Measurements from ENCODE around the gene RNASEH2C. TPM values are rescaled to one million over a fixed set of nuclear protein-coding genes. Genes with fewer than 3 reads are reported as not detected.

Gene RNASEH2C
- total RNA-seq, 2 donors from 2014 or later: 41.6 to 47.9 TPM

- peaks cover 42% of the 10 kb centered on the region for H3K36me3 Mint-ChIP-seq (ENCODE audit: low read depth)
- Histone ChIP-seq H3K27me3 (ENCODE audit: control insufficient read depth, insufficient read depth, low read length, poor library complexity, severe bottlenecking) (peaks cover 9% of the 10 kb centered on the region), H3K4me1 (ENCODE audit: control insufficient read depth, insufficient read depth, low read length) (no peaks in the 10 kb centered on the region), H3K36me3 (ENCODE audit: control insufficient read depth, insufficient read depth, low read length) (peaks cover 40% of the 10 kb centered on the region), H3K9me3 (ENCODE audit: control insufficient read depth, low read length) (no peaks in the 10 kb centered on the region), H3K9ac (ENCODE audit: extremely low read depth, low read length, poor library complexity, severe bottlenecking) (peak overlapping the region; percentile 64), H3K4me3 (ENCODE audit: low read length) (peak overlapping the region; percentile 89), H3K27ac (ENCODE audit: low read depth, low read length) (no peak overlapping the region)
- whole genome bisulfite sequencing, 2 experiments (ENCODE audit: insufficient coverage in 1 of 2, insufficient read length in 1 of 2): 4 to 13% methylated on average over 7 to 17 of the region's 17 CpGs
- H3K27ac Mint-ChIP-seq: peak overlapping the region; percentile 94
- no peaks in the 10 kb centered on the region for H3K9me3 Mint-ChIP-seq
- no peak for DNase-seq
- TF ChIP-seq, protein P1, sequence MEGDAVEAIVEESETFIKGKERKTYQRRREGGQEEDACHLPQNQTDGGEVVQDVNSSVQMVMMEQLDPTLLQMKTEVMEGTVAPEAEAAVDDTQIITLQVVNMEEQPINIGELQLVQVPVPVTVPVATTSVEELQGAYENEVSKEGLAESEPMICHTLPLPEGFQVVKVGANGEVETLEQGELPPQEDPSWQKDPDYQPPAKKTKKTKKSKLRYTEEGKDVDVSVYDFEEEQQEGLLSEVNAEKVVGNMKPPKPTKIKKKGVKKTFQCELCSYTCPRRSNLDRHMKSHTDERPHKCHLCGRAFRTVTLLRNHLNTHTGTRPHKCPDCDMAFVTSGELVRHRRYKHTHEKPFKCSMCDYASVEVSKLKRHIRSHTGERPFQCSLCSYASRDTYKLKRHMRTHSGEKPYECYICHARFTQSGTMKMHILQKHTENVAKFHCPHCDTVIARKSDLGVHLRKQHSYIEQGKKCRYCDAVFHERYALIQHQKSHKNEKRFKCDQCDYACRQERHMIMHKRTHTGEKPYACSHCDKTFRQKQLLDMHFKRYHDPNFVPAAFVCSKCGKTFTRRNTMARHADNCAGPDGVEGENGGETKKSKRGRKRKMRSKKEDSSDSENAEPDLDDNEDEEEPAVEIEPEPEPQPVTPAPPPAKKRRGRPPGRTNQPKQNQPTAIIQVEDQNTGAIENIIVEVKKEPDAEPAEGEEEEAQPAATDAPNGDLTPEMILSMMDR (conservative IDR thresholded peaks at IDR 0.05): peak; percentile 17
- H3K4me1 Mint-ChIP-seq: peaks cover 8% of the 10 kb centered on the region
- H3K4me3 Mint-ChIP-seq: peak overlapping the region; percentile 86
- peaks cover 11% of the 10 kb centered on the region for H3K27me3 Mint-ChIP-seq (ENCODE audit: insufficient read depth)
Measured at GRCh38 chr11:65719871-65720210, 757 bp downstream of the RNASEH2C start.

DNA sequence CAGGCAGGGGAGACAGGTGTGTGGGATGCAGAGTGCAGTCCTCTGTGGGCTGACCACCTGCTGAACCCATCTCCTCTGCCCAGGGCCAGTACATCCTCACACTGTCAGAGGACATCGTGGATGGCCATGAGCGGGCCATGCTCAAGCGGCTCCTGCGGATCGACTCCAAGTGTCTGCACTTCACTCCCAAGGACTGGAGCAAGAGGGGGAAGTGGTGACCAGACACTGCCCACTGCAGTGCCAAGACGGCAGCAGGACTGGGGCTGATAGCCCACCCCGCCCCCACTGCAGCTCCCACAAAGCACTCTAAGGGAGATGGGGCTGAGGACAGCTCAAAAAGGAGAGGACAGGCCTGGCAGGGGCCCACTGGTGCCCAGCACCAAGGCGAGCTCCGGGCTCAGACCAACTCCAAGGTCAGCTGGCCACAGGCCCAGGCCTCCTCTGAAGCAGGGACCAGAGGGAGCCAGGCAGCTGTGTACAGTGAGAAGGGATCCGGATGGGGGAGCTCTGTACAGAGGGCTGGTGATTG, 1.6 kb downstream of the RNASEH2C start:
- TF ChIP-seq, protein P1 (conservative IDR thresholded peaks at IDR 0.05): no peak
- Histone ChIP-seq H3K27me3 (ENCODE audit: control insufficient read depth, insufficient read depth, low read length, poor library complexity, severe bottlenecking) (peaks cover 9% of the 10 kb centered on the region), H3K4me1 (ENCODE audit: control insufficient read depth, insufficient read depth, low read length) (no peaks in the 10 kb centered on the region), H3K36me3 (ENCODE audit: control insufficient read depth, insufficient read depth, low read length) (peaks cover 48% of the 10 kb centered on the region), H3K27ac (ENCODE audit: low read depth, low read length) (no peak overlapping the region), H3K9ac (ENCODE audit: extremely low read depth, low read length, poor library complexity, severe bottlenecking) (no peak overlapping the region), H3K4me3 (ENCODE audit: low read length) (peak overlapping the region; percentile 89), H3K9me3 (ENCODE audit: control insufficient read depth, low read length) (no peaks in the 10 kb centered on the region)
- WGBS, 2 experiments (ENCODE audit: insufficient coverage in 1 of 2, insufficient read length in 1 of 2): 89 to 90% methylated on average over 4 to 10 of the region's 10 CpGs
- DNase-seq: no peak
- Mint-ChIP-seq H3K27me3 (ENCODE audit: insufficient read depth) (peaks cover 9% of the 10 kb centered on the region), H3K9me3 (no peaks in the 10 kb centered on the region), H3K36me3 (ENCODE audit: low read depth) (peaks cover 49% of the 10 kb centered on the region), H3K4me1 (peaks cover 8% of the 10 kb centered on the region), H3K27ac (no peak overlapping the region), H3K4me3 (peak overlapping the region; percentile 86)

- Mint-ChIP-seq H3K9me3 (no peaks in the 10 kb centered on the region), H3K27ac (no peak overlapping the region), H3K4me3 (peak overlapping the region; percentile 86), H3K36me3 (ENCODE audit: low read depth) (peaks cover 53% of the 10 kb centered on the region), H3K4me1 (peaks cover 8% of the 10 kb centered on the region), H3K27me3 (ENCODE audit: insufficient read depth) (peaks cover 4% of the 10 kb centered on the region)
- H3K4me3 ChIP-seq (ENCODE audit: low read length): peak overlapping the region; percentile 89
- H3K27me3 ChIP-seq (ENCODE audit: control insufficient read depth, insufficient read depth, low read length, poor library complexity, severe bottlenecking): peaks cover 7% of the 10 kb centered on the region
- H3K9me3 ChIP-seq (ENCODE audit: control insufficient read depth, low read length): no peaks in the 10 kb centered on the region
- H3K27ac ChIP-seq (ENCODE audit: low read depth, low read length): no peak overlapping the region
- H3K9ac ChIP-seq (ENCODE audit: extremely low read depth, low read length, poor library complexity, severe bottlenecking): no peak overlapping the region
- DNase-seq: no peak
- no peaks in the 10 kb centered on the region for H3K4me1 ChIP-seq (ENCODE audit: control insufficient read depth, insufficient read depth, low read length)
- TF ChIP-seq, protein P1 (conservative IDR thresholded peaks at IDR 0.05): no peak
- peaks cover 53% of the 10 kb centered on the region for H3K36me3 ChIP-seq (ENCODE audit: control insufficient read depth, insufficient read depth, low read length)
- 93 to 96% methylated on average over 4 of the region's 4 CpGs for WGBS, 2 experiments (ENCODE audit: insufficient coverage in 1 of 2, insufficient read length in 1 of 2)
Measured at GRCh38 chr11:65718531-65718930, 2.1 kb downstream of the RNASEH2C start.
